Ovary (tissue), 3 donors: ENCODE data around the gene ANO10.

Experiments used
- POLR2A ChIP-seq: fragments of 450-650 bp; IDR thresholded peaks from one replicate; pipeline ENCODE4 v1.6.1; 2017; ENCODE audit warnings: antibody characterized with exemption, mild to moderate bottlenecking, moderate library complexity
- TF ChIP-seq, protein P1 (sequence below), 3 donors: fragments of 450-650 bp in 2 of 3; fragments of 200-600 bp in 1 of 3; IDR thresholded peaks; one replicate each; pipeline versions ENCODE4 v1.5.1 to v1.8.0; 2016 to 2022; ENCODE audit warnings: antibody characterized with exemption in 3 of 3, mild to moderate bottlenecking in 1 of 3
- donor health status: DM: no; HTN: no; CAD: no.

DNA sequence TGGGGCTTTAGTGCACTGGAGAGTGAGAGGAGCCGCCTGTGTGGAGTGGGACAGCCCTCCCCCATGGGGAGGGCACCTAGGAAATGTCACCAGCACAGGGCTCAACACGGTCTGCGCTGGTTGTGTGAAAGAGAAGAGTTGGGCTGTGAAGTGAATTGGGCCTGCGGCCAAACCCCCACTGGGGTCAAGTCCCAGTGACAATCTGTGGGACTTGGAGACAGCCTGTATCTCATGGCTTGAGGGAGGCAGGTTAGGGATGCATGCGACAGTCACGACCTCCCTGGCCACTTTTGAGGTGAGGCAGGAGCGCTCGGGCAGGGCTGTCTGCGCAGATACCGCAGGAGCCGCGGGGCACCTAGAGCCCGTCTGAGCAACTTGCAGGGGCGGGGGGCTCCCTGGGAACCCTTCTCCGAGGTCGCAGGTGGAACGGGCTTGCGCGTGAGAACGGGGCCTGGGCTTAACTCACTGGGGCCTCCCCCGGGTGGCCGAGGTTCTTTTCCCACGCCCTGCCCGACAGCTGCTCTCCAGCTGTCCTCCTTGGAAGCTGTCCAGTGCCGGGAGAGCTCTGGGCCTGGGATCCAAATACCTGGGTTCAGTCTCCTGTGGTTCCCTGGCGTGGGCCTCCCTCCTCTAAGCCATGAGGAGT is 258.1 kb downstream of the ANO10 start:
- TF ChIP-seq, protein P1, sequence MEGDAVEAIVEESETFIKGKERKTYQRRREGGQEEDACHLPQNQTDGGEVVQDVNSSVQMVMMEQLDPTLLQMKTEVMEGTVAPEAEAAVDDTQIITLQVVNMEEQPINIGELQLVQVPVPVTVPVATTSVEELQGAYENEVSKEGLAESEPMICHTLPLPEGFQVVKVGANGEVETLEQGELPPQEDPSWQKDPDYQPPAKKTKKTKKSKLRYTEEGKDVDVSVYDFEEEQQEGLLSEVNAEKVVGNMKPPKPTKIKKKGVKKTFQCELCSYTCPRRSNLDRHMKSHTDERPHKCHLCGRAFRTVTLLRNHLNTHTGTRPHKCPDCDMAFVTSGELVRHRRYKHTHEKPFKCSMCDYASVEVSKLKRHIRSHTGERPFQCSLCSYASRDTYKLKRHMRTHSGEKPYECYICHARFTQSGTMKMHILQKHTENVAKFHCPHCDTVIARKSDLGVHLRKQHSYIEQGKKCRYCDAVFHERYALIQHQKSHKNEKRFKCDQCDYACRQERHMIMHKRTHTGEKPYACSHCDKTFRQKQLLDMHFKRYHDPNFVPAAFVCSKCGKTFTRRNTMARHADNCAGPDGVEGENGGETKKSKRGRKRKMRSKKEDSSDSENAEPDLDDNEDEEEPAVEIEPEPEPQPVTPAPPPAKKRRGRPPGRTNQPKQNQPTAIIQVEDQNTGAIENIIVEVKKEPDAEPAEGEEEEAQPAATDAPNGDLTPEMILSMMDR (IDR thresholded peaks at IDR 0.05), result no peak
- no peak for TF ChIP-seq POLR2A
